Measurements from ENCODE around the gene TSEN2.
"Not testable (repeated sequence)": the region's sequence is repeated elsewhere in the genome, so short reads cannot be mapped to it uniquely, and the experiment has no call there.

Gene TSEN2

GRCh38 chr3:12443781-12444522 is 40.3 kb upstream of the TSEN2 start:
- peaks cover 0 to 3% (median 0%) of the 10 kb centered on the region in 5 donors for H3K9me3 ChIP-seq (ENCODE audit: control insufficient read depth in 5 of 5, low read length in 5 of 5)
- H3K9ac ChIP-seq (ENCODE audit: low read length in 5 of 5) = no peak overlapping the region
- H3K27me3 ChIP-seq (ENCODE audit: control insufficient read depth in 5 of 5, insufficient read depth in 4 of 5, low read length in 5 of 5) = no peaks in the 10 kb centered on the region
- H3K27ac ChIP-seq (ENCODE audit: low read depth, low read length) = peak overlapping the region; percentile 3
- H3K4me3 ChIP-seq (ENCODE audit: low read depth in 1 of 5, low read length in 5 of 5) = no peak overlapping the region
- H3K36me3 ChIP-seq (ENCODE audit: control insufficient read depth in 5 of 5, insufficient read depth in 5 of 5, low read length in 5 of 5) = no peaks in the 10 kb centered on the region
- peaks cover 0 to 56% (median 50%) of the 10 kb centered on the region in 5 donors for H3K4me1 ChIP-seq (ENCODE audit: control insufficient read depth in 5 of 5, insufficient read depth in 5 of 5, low read length in 5 of 5)

GRCh38 chr3:12444582-12445471 is 39.5 kb upstream of the TSEN2 start:
- no peak overlapping the region for H3K4me3 ChIP-seq (ENCODE audit: low read depth in 1 of 5, low read length in 5 of 5)
- peaks cover 0 to 3% (median 0%) of the 10 kb centered on the region in 5 donors for H3K9me3 ChIP-seq (ENCODE audit: control insufficient read depth in 5 of 5, low read length in 5 of 5)
- H3K9ac ChIP-seq (ENCODE audit: low read length in 5 of 5) = no peak overlapping the region
- H3K4me1 ChIP-seq (ENCODE audit: control insufficient read depth in 5 of 5, insufficient read depth in 5 of 5, low read length in 5 of 5) = peaks cover 0 to 47% (median 44%) of the 10 kb centered on the region in 5 donors
- no peaks in the 10 kb centered on the region for H3K27me3 ChIP-seq (ENCODE audit: control insufficient read depth in 5 of 5, insufficient read depth in 4 of 5, low read length in 5 of 5)
- peak overlapping the region; percentile 3 for H3K27ac ChIP-seq (ENCODE audit: low read depth, low read length)
- no peaks in the 10 kb centered on the region for H3K36me3 ChIP-seq (ENCODE audit: control insufficient read depth in 5 of 5, insufficient read depth in 5 of 5, low read length in 5 of 5)

- H3K27ac ChIP-seq (ENCODE audit: low read depth, low read length) = no peak overlapping the region
- H3K27me3 ChIP-seq (ENCODE audit: control insufficient read depth in 5 of 5, insufficient read depth in 4 of 5, low read length in 5 of 5) = no peaks in the 10 kb centered on the region
- H3K4me3 ChIP-seq (ENCODE audit: low read depth in 1 of 5, low read length in 5 of 5) = no peak overlapping the region
- H3K4me1 ChIP-seq (ENCODE audit: control insufficient read depth in 5 of 5, insufficient read depth in 5 of 5, low read length in 5 of 5) = peaks cover 0 to 47% (median 44%) of the 10 kb centered on the region in 5 donors
- no peak overlapping the region for H3K9ac ChIP-seq (ENCODE audit: low read length in 5 of 5)
- H3K36me3 ChIP-seq (ENCODE audit: control insufficient read depth in 5 of 5, insufficient read depth in 5 of 5, low read length in 5 of 5) = no peaks in the 10 kb centered on the region
- H3K9me3 ChIP-seq (ENCODE audit: control insufficient read depth in 5 of 5, low read length in 5 of 5) = peaks cover 0 to 3% (median 0%) of the 10 kb centered on the region in 5 donors
These were observed 38.6 kb upstream of the TSEN2 start for GRCh38 chr3:12445523-12446240.

- H3K9me3 ChIP-seq (ENCODE audit: control insufficient read depth in 5 of 5, low read length in 5 of 5) = peaks cover 0 to 3% (median 0%) of the 10 kb centered on the region in 5 donors
- no peaks in the 10 kb centered on the region for H3K27me3 ChIP-seq (ENCODE audit: control insufficient read depth in 5 of 5, insufficient read depth in 4 of 5, low read length in 5 of 5)
- no peak overlapping the region for H3K4me3 ChIP-seq (ENCODE audit: low read depth in 1 of 5, low read length in 5 of 5)
- H3K9ac ChIP-seq (ENCODE audit: low read length in 5 of 5) = no peak overlapping the region
- H3K36me3 ChIP-seq (ENCODE audit: control insufficient read depth in 5 of 5, insufficient read depth in 5 of 5, low read length in 5 of 5) = no peaks in the 10 kb centered on the region
- H3K4me1 ChIP-seq (ENCODE audit: control insufficient read depth in 5 of 5, insufficient read depth in 5 of 5, low read length in 5 of 5) = peaks cover 0 to 47% (median 44%) of the 10 kb centered on the region in 5 donors
- no peak overlapping the region for H3K27ac ChIP-seq (ENCODE audit: low read depth, low read length)
These were observed 38.0 kb upstream of the TSEN2 start for GRCh38 chr3:12446298-12446697.

GRCh38 chr3:12447075-12447474 is 37.2 kb upstream of the TSEN2 start:
- Histone ChIP-seq H3K9ac (ENCODE audit: low read length in 5 of 5) (no peak overlapping the region), H3K4me1 (ENCODE audit: control insufficient read depth in 5 of 5, insufficient read depth in 5 of 5, low read length in 5 of 5) (peaks cover 0 to 47% (median 43%) of the 10 kb centered on the region in 5 donors), H3K27ac (ENCODE audit: low read depth, low read length) (no peak overlapping the region), H3K36me3 (ENCODE audit: control insufficient read depth in 5 of 5, insufficient read depth in 5 of 5, low read length in 5 of 5) (no peaks in the 10 kb centered on the region), H3K9me3 (ENCODE audit: control insufficient read depth in 5 of 5, low read length in 5 of 5) (peaks cover 0 to 7% (median 0%) of the 10 kb centered on the region in 5 donors), H3K27me3 (ENCODE audit: control insufficient read depth in 5 of 5, insufficient read depth in 4 of 5, low read length in 5 of 5) (no peaks in the 10 kb centered on the region), H3K4me3 (ENCODE audit: low read depth in 1 of 5, low read length in 5 of 5) (no peak overlapping the region)

- not testable (repeated sequence) for H3K9me3 ChIP-seq (ENCODE audit: control insufficient read depth in 5 of 5, low read length in 5 of 5); H3K4me3 ChIP-seq (ENCODE audit: low read depth in 1 of 5, low read length in 5 of 5); H3K9ac ChIP-seq (ENCODE audit: low read length in 5 of 5); H3K27me3 ChIP-seq (ENCODE audit: control insufficient read depth in 5 of 5, insufficient read depth in 4 of 5, low read length in 5 of 5); H3K36me3 ChIP-seq (ENCODE audit: control insufficient read depth in 5 of 5, insufficient read depth in 5 of 5, low read length in 5 of 5); H3K27ac ChIP-seq (ENCODE audit: low read depth, low read length)
- H3K4me1 ChIP-seq (ENCODE audit: control insufficient read depth in 5 of 5, insufficient read depth in 5 of 5, low read length in 5 of 5) = peaks cover 2 to 46% (median 38%) of the 10 kb centered on the region in 5 donors
These were observed 35.7 kb upstream of the TSEN2 start for GRCh38 chr3:12448404-12449202.

GRCh38 chr3:12449889-12450682 is 34.2 kb upstream of the TSEN2 start:
- no peak overlapping the region for H3K4me3 ChIP-seq (ENCODE audit: low read depth in 1 of 5, low read length in 5 of 5)
- no peaks in the 10 kb centered on the region for H3K36me3 ChIP-seq (ENCODE audit: control insufficient read depth in 5 of 5, insufficient read depth in 5 of 5, low read length in 5 of 5)
- H3K9ac ChIP-seq (ENCODE audit: low read length in 5 of 5) = no peak overlapping the region
- H3K27ac ChIP-seq (ENCODE audit: low read depth, low read length) = peak overlapping the region; percentile 3
- H3K4me1 ChIP-seq (ENCODE audit: control insufficient read depth in 5 of 5, insufficient read depth in 5 of 5, low read length in 5 of 5) = peaks cover 2 to 42% (median 30%) of the 10 kb centered on the region in 5 donors
- H3K9me3 ChIP-seq (ENCODE audit: control insufficient read depth in 5 of 5, low read length in 5 of 5) = peaks cover 0 to 7% (median 0%) of the 10 kb centered on the region in 5 donors
- H3K27me3 ChIP-seq (ENCODE audit: control insufficient read depth in 5 of 5, insufficient read depth in 4 of 5, low read length in 5 of 5) = no peaks in the 10 kb centered on the region

GRCh38 chr3:12451481-12451880 is 32.8 kb upstream of the TSEN2 start:
- peaks cover 2 to 42% (median 30%) of the 10 kb centered on the region in 5 donors for H3K4me1 ChIP-seq (ENCODE audit: control insufficient read depth in 5 of 5, insufficient read depth in 5 of 5, low read length in 5 of 5)
- H3K9ac ChIP-seq (ENCODE audit: low read length in 5 of 5) = no peak overlapping the region

More at GRCh38 chr3:12451481-12451880, 32.8 kb upstream of the TSEN2 start:
- Histone ChIP-seq H3K9me3 (ENCODE audit: control insufficient read depth in 5 of 5, low read length in 5 of 5) (peaks cover 0 to 7% (median 0%) of the 10 kb centered on the region in 5 donors), H3K27ac (ENCODE audit: low read depth, low read length) (peak overlapping the region; percentile 79), H3K36me3 (ENCODE audit: control insufficient read depth in 5 of 5, insufficient read depth in 5 of 5, low read length in 5 of 5) (peaks cover 0 to 4% (median under 1%) of the 10 kb centered on the region in 5 donors), H3K4me3 (ENCODE audit: low read depth in 1 of 5, low read length in 5 of 5) (no peak overlapping the region), H3K27me3 (ENCODE audit: control insufficient read depth in 5 of 5, insufficient read depth in 4 of 5, low read length in 5 of 5) (no peaks in the 10 kb centered on the region)
